Activated B cell treated with CpG ODN at 0.5 μM for 24 hours (primary cell): Measurements from ENCODE around the gene NDUFC2. TPM values are rescaled to one million over a fixed set of nuclear protein-coding genes. Genes with fewer than 3 reads are reported as not detected.
"Not testable (repeated sequence)": the region's sequence is repeated elsewhere in the genome, so short reads cannot be mapped to it uniquely, and the experiment has no call there.

Experiments used
- ATAC-seq: fragments of 200-7000 bp; cut with Tn5 transposase; one replicate; pipeline ENCODE4 v1.10.0; 2021; ENCODE audit warnings: low read depth, mild to moderate bottlenecking, moderate library complexity
- CTCF ChIA-PET: fragments of 350-600 bp; sonication (Branson Sonifier 250); formaldehyde crosslinking; loops from one replicate; lab custom pipeline; 2021; ENCODE audit warnings: antibody characterized with exemption; lab: Charles Lee
- POLR2A ChIA-PET: fragments of 350-600 bp; sonication (Branson Sonifier 250); formaldehyde crosslinking; loops from one replicate; lab custom pipeline; 2021; ENCODE audit warnings: antibody characterized with exemption; lab: Charles Lee
- DNase-seq: peaks from one replicate; pipeline ENCODE4 v3.0.0; 2022
- H3K27ac Mint-ChIP-seq: one replicate; pipeline ENCODE4 v1.8.0; 2020; ENCODE audit warnings: mixed read lengths
- H3K27me3 Mint-ChIP-seq: one replicate; pipeline ENCODE4 v1.8.0; 2021; ENCODE audit warnings: mixed read lengths
- H3K36me3 Mint-ChIP-seq: one replicate; pipeline ENCODE4 v1.8.0; 2021; ENCODE audit warnings: low read depth, mixed read lengths
- H3K4me1 Mint-ChIP-seq: one replicate; pipeline ENCODE4 v1.8.0; 2021; ENCODE audit warnings: mixed read lengths
- H3K4me3 Mint-ChIP-seq: one replicate; pipeline ENCODE4 v1.8.0; 2020; ENCODE audit warnings: mild to moderate bottlenecking, mixed read lengths
- H3K9me3 Mint-ChIP-seq: one replicate; pipeline ENCODE4 v1.8.0; 2020; ENCODE audit warnings: mixed read lengths
- intact Hi-C: fragments of 100-400 bp; cut with micrococcal nuclease; formaldehyde crosslinking; loops from one replicate; pipeline ENCODE4 v1.15.1; 2024
- total RNA-seq: library from RNA; stranded (reverse); gene quantifications from 2 replicates; pipeline ENCODE4 v1.2.3, GENCODE V29; 2022
- TF ChIP-seq, protein P1 (sequence below): fragments of 200-600 bp; IDR thresholded peaks from one replicate; pipeline ENCODE4 v1.8.0; 2022; ENCODE audit warnings: antibody characterized with exemption, mild to moderate bottlenecking

NDUFC2 gene
- total RNA-seq, 1 donor from 2014 or later: 88.4 TPM

DNA sequence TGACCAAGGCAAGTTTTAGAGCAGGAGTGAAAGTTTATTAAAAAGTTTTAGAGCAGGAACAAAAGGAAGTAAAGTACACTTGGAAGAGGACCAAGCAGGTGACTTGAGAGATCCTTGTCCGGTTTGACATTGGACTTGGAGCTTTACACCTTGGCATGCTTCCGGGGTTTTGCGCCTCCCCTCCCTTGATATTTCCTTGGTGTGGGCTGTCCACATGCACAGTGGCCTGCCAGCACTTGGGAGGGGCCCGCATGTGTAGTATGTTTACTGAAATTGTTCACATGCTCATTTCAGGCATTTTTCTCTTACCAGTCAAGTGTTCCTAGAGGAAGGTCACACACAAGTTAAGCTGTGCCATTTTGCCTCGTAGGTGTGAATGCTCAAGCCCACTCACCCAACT, 35.0 kb downstream of the NDUFC2 start:
- peaks cover 5% of the 10 kb centered on the region for H3K27me3 Mint-ChIP-seq
- DNase-seq (no peak), ATAC-seq (no peak)
- H3K4me1 Mint-ChIP-seq: peaks cover 13% of the 10 kb centered on the region
- H3K9me3 Mint-ChIP-seq: no peaks in the 10 kb centered on the region
- TF ChIP-seq, protein P1, sequence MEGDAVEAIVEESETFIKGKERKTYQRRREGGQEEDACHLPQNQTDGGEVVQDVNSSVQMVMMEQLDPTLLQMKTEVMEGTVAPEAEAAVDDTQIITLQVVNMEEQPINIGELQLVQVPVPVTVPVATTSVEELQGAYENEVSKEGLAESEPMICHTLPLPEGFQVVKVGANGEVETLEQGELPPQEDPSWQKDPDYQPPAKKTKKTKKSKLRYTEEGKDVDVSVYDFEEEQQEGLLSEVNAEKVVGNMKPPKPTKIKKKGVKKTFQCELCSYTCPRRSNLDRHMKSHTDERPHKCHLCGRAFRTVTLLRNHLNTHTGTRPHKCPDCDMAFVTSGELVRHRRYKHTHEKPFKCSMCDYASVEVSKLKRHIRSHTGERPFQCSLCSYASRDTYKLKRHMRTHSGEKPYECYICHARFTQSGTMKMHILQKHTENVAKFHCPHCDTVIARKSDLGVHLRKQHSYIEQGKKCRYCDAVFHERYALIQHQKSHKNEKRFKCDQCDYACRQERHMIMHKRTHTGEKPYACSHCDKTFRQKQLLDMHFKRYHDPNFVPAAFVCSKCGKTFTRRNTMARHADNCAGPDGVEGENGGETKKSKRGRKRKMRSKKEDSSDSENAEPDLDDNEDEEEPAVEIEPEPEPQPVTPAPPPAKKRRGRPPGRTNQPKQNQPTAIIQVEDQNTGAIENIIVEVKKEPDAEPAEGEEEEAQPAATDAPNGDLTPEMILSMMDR: no peak
- H3K4me3 Mint-ChIP-seq: no peak overlapping the region
- POLR2A ChIA-PET: interaction anchor here (1.3 kb wide), 1 partner anchor 50 kb away, joined by 4 read pairs; the partner anchor contains the start of gene INTS4
- H3K36me3 Mint-ChIP-seq: no peaks in the 10 kb centered on the region
- CTCF ChIA-PET: interaction anchor here (0.9 to 2.3 kb wide), 5 partner anchors 35 to 519 kb away, joined by 3 to 11 read pairs (median 7); no protein-coding TSS in a partner anchor
- intact Hi-C loops: loop anchor here (1.0 kb wide), 1 partner anchor 268 kb away; no protein-coding TSS in a partner anchor
- no peak overlapping the region for H3K27ac Mint-ChIP-seq

DNA sequence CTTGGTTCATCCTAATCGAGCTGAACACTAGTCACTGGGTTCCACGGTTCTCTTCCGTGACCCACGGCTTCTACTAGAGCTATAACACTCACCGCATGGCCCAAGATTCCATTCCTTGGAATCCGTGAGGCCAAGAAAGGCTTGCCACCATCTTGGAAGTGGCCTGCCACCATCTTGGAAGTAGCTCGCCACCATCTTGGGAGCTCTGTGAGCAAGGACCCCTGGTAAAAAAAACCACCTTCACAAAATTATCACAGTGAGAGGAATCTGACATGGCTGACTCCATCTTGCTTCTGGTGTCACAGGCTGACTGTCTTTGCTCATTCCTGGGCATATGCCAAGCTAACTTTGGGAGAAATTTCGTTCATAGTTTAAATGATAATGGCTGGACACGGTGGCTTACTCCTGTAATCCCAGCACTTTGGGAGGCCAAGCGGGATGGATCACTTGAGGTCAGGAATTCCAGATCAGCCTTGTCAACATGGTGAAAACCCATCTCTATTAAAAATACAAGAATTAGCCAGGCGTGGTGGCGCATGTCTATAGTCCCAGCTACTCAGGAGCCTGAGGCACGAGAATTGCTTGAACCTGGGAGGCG, 37.7 kb downstream of the NDUFC2 start:
- CTCF ChIA-PET: no interaction called here
- no peak overlapping the region for H3K4me3 Mint-ChIP-seq

DNA sequence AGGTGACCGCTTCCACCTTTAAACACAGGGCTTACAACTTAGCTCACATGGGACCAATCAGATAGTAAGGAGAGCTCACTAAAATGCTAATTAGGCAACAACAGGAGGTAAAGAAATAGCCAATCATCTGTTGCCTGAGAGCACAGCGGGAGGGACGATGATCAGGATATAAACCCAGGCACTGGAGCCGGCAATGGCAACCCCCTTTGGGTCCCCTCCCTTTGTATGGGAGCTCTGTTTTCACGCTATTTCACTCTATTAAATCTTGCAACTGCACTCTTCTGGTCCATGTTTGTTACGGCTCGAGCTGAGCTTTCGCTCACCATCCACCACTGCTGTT, 38.3 kb downstream of the NDUFC2 start:
- H3K36me3 Mint-ChIP-seq, DNase-seq, ATAC-seq, H3K9me3 Mint-ChIP-seq, H3K27me3 Mint-ChIP-seq, CTCF ChIA-PET, intact Hi-C loops, H3K27ac Mint-ChIP-seq, H3K4me3 Mint-ChIP-seq: not testable (repeated sequence)
- peaks cover 14% of the 10 kb centered on the region for H3K4me1 Mint-ChIP-seq
- POLR2A ChIA-PET: interaction anchor here (0.6 kb wide), 1 partner anchor 12 kb away, joined by 4 read pairs; no protein-coding TSS in a partner anchor

More for the DNA sequence above, 37.7 kb downstream of the NDUFC2 start:
- TF ChIP-seq, protein P1: no peak
- POLR2A ChIA-PET: interaction anchor here (0.6 to 0.7 kb wide), 2 partner anchors 12 to 45 kb away, joined by 3 to 4 read pairs; no protein-coding TSS in a partner anchor
- H3K27me3 Mint-ChIP-seq: peaks cover 5% of the 10 kb centered on the region
- H3K4me1 Mint-ChIP-seq: peaks cover 14% of the 10 kb centered on the region
- no peaks in the 10 kb centered on the region for H3K36me3 Mint-ChIP-seq
- DNase-seq (no peak), ATAC-seq (no peak)
- intact Hi-C loops: no loop called here
- no peaks in the 10 kb centered on the region for H3K9me3 Mint-ChIP-seq
- no peak overlapping the region for H3K27ac Mint-ChIP-seq

DNA sequence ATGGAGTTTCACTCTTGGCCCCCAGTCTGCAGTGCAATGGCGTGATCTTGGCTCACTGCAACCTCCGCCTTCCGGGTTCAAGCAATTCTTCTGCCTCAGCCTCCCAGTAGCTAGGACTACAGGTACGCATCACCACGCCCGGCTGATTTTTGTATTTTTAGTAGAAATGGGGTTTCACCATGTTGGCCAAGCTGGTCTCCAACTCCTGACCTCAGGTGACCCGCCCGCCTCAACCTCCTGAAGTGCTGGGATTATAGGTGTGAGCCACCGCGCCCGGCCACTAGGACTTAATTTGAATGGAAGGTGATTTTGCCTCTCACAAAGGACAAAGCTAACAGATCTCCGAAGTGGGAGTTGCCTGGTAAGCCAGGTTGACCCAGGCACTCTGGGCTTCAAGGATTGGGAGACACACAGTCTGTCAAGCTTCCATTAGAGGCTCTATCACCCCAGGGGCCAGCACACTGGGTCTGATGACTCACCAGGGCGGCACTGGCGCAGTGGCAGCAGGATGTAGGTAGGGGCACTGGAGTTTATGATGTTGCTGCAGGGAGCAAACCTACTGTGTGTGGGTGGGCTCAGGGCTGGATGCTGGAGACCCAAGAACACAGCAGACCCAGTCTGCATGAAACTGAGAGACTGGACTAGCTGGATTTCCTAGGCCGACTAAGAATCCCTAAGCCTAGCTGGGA, 38.8 kb downstream of the NDUFC2 start:
- no peak overlapping the region for H3K4me3 Mint-ChIP-seq
- no peaks in the 10 kb centered on the region for H3K36me3 Mint-ChIP-seq
- ATAC-seq (no peak), DNase-seq (no peak)
- no peaks in the 10 kb centered on the region for H3K9me3 Mint-ChIP-seq
- TF ChIP-seq, protein P1: no peak
- H3K27me3 Mint-ChIP-seq: peaks cover 5% of the 10 kb centered on the region
- intact Hi-C loops: no loop called here
- H3K27ac Mint-ChIP-seq: no peak overlapping the region
- ChIA-PET CTCF (no interaction called here), POLR2A (no interaction called here)
- H3K4me1 Mint-ChIP-seq: peaks cover 11% of the 10 kb centered on the region

DNA sequence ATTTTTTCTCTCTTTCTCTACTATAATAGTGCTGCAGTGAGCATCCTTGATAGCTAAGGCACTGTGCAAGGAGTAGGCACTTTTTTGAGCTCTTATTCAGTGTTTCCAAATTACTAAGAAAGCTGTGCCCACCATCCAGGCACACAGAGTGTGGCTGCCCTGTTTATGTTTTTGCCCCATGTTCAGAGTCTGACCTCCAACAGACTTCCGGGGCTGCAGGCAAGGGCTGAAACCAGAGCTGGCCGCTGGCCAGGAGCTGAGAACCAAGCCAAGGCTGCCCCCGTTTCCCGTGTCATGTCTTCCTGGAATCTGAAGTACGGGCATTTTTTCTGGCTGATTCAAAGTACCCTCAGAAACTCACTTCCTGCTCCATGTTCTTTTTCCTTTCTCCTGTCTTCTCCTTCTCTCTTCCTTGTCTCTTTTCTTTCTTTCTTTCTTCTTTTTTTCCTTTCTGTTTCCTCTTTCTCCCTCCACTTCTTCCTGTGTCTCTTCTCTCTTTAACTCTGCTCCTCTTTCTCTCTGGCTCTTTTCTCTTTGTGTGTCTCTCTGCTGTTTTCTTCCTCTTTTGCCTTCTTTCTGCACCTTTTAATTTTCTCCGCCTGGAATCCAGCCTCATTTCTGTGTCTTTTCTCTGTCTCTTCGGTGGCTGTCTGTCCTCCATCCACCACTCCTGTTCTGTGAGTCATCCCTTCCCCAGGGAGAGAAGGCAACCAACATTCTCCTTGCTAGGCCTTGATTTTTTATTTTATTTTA, 39.6 kb downstream of the NDUFC2 start:
- H3K9me3 Mint-ChIP-seq: no peaks in the 10 kb centered on the region
- H3K36me3 Mint-ChIP-seq: no peaks in the 10 kb centered on the region
- H3K4me1 Mint-ChIP-seq: peaks cover 8% of the 10 kb centered on the region
- intact Hi-C loops: no loop called here
- ChIA-PET CTCF (no interaction called here), POLR2A (no interaction called here)
- TF ChIP-seq, protein P1: no peak
- DNase-seq: no peak
- H3K27me3 Mint-ChIP-seq: peaks cover 5% of the 10 kb centered on the region
- no peak overlapping the region for H3K4me3 Mint-ChIP-seq
- H3K27ac Mint-ChIP-seq: no peak overlapping the region
- no peak for ATAC-seq
